GM19043 (cell line): Measurements from ENCODE around the gene PXMP4.
"Not testable (repeated sequence)": the region's sequence is repeated elsewhere in the genome, so short reads cannot be mapped to it uniquely, and the experiment has no call there.

ENCODE experiments used
- ATAC-seq: cut with Tn5 transposase; IDR thresholded peaks from one replicate; pipeline ENCODE4 v1.9.1; 2021; ENCODE audit warnings: low read depth; ENCODE audit not compliant: unreplicated experiment

PXMP4 gene

GRCh38 chr20:33719989-33720709, at the start of gene PXMP4:
TSS of gene PXMP4 (minus strand) at chr20:33720310. CDS start at chr20:33720207, 103 bp downstream.
- peak; percentile 96 for ATAC-seq

GRCh38 chr20:33769043-33769442, 48.9 kb upstream of the PXMP4 start:
- no peak for ATAC-seq

- no peak for ATAC-seq
These were observed 47.6 kb upstream of the PXMP4 start for GRCh38 chr20:33767777-33768138.

GRCh38 chr20:33766686-33767085, 46.6 kb upstream of the PXMP4 start:
- no peak for ATAC-seq

GRCh38 chr20:33765592-33765991, 45.5 kb upstream of the PXMP4 start:
- no peak for ATAC-seq

- no peak for ATAC-seq
These were observed 45.0 kb upstream of the PXMP4 start for GRCh38 chr20:33765099-33765498.

- ATAC-seq = no peak
These were observed 41.7 kb upstream of the PXMP4 start for GRCh38 chr20:33761698-33762250.

- no peak for ATAC-seq
These were observed 37.3 kb upstream of the PXMP4 start for GRCh38 chr20:33757458-33757857.

- ATAC-seq = no peak
These were observed 36.9 kb upstream of the PXMP4 start for GRCh38 chr20:33757046-33757445.

GRCh38 chr20:33755936-33756490, 35.9 kb upstream of the PXMP4 start:
- ATAC-seq = not testable (repeated sequence)

GRCh38 chr20:33753763-33754162, 33.7 kb upstream of the PXMP4 start:
- no peak for ATAC-seq

- no peak for ATAC-seq
These were observed 33.0 kb upstream of the PXMP4 start for GRCh38 chr20:33753143-33753542.

GRCh38 chr20:33751775-33752174, 31.7 kb upstream of the PXMP4 start:
- no peak for ATAC-seq

- no peak for ATAC-seq
These were observed 26.4 kb upstream of the PXMP4 start for GRCh38 chr20:33746325-33746998.

- ATAC-seq = no peak
These were observed 24.8 kb upstream of the PXMP4 start for GRCh38 chr20:33744773-33745385.

GRCh38 chr20:33744181-33744580, 24.1 kb upstream of the PXMP4 start:
- no peak for ATAC-seq

- ATAC-seq = no peak
These were observed 20.1 kb upstream of the PXMP4 start for GRCh38 chr20:33740189-33740588.

- ATAC-seq = no peak
These were observed 19.4 kb upstream of the PXMP4 start for GRCh38 chr20:33739493-33739892.

GRCh38 chr20:33736962-33737361, 16.9 kb upstream of the PXMP4 start:
- no peak for ATAC-seq

GRCh38 chr20:33733654-33734576, 13.8 kb upstream of the PXMP4 start:
- ATAC-seq = no peak
